CD4-positive, alpha-beta T cell (primary cell): ENCODE data around the gene ANKS1B. TPM values are rescaled to one million over a fixed set of nuclear protein-coding genes. Genes with fewer than 3 reads are reported as not detected.

Source experiments
- ATAC-seq: fragments of 200-7000 bp; cut with Tn5 transposase; one replicate; pipeline ENCODE4 v1.10.0; 2022; ENCODE audit warnings: mild to moderate bottlenecking; ENCODE audit not compliant: poor library complexity
- CTCF ChIA-PET: fragments of 350-600 bp; sonication (Branson Sonifier 250); formaldehyde crosslinking; loops from one replicate; lab custom pipeline; 2021; ENCODE audit warnings: antibody characterized with exemption, inconsistent platforms; lab: Charles Lee
- POLR2A ChIA-PET: fragments of 350-600 bp; sonication (Branson Sonifier 250); formaldehyde crosslinking; loops from one replicate; lab custom pipeline; 2021; ENCODE audit warnings: antibody characterized with exemption, inconsistent platforms; lab: Charles Lee
- DNase-seq, 14 experiments: peaks; one replicate each; pipeline ENCODE4 v3.0.0-alpha.2; 2013 to 2020; ENCODE audit warnings: mixed read lengths in 2 of 14
- H3K27ac ChIP-seq, 2 donors: one replicate each; pipeline versions ENCODE4 v1.5.1 to v1.7.0; 2013; ENCODE audit warnings: low read length in 2 of 2, low read depth in 1 of 2, mild to moderate bottlenecking in 1 of 2
- H3K27me3 ChIP-seq, 2 experiments: 1 replicate in 1 of 2; 2 replicates in 1 of 2; pipeline versions ENCODE4 v1.6.1 to v1.7.0; 2013; ENCODE audit warnings: low read length in 2 of 2, control low read depth in 1 of 2, mild to moderate bottlenecking in 1 of 2, moderate library complexity in 1 of 2; ENCODE audit not compliant: insufficient read depth in 2 of 2, control insufficient read depth in 1 of 2
- H3K36me3 ChIP-seq: one replicate; pipeline ENCODE4 v1.6.1; 2013; ENCODE audit warnings: low read length, control low read depth; ENCODE audit not compliant: insufficient read depth
- H3K4me1 ChIP-seq: one replicate; pipeline ENCODE4 v1.6.1; 2013; ENCODE audit warnings: low read length, control low read depth; ENCODE audit not compliant: insufficient read depth
- H3K4me3 ChIP-seq: one replicate; pipeline ENCODE4 v1.5.1; 2013; ENCODE audit warnings: mild to moderate bottlenecking, low read length, moderate library complexity
- H3K9me3 ChIP-seq, 2 experiments: 1 replicate in 1 of 2; 2 replicates in 1 of 2; pipeline versions ENCODE4 v1.6.1 to v1.7.0; 2013; ENCODE audit warnings: low read length in 2 of 2, mild to moderate bottlenecking in 2 of 2, control low read depth in 1 of 2, moderate library complexity in 1 of 2; ENCODE audit not compliant: control insufficient read depth in 1 of 2, insufficient read depth in 1 of 2
- H3K27ac Mint-ChIP-seq: one replicate; pipeline ENCODE4 v1.8.0; 2020; ENCODE audit warnings: mixed read lengths
- H3K27me3 Mint-ChIP-seq: one replicate; pipeline ENCODE4 v1.8.0; 2021; ENCODE audit warnings: mixed read lengths
- H3K36me3 Mint-ChIP-seq: one replicate; pipeline ENCODE4 v1.8.0; 2021; ENCODE audit warnings: low read depth, mixed read lengths
- H3K4me1 Mint-ChIP-seq: one replicate; pipeline ENCODE4 v1.8.0; 2021; ENCODE audit warnings: low read depth, mixed read lengths
- H3K4me3 Mint-ChIP-seq: one replicate; pipeline ENCODE4 v1.8.0; 2020; ENCODE audit warnings: mild to moderate bottlenecking, mixed read lengths
- H3K9me3 Mint-ChIP-seq: one replicate; pipeline ENCODE4 v1.8.0; 2020; ENCODE audit warnings: mixed read lengths
- CTCF ChIP-seq: fragments of 200-600 bp; IDR thresholded peaks from one replicate; pipeline ENCODE4 v1.8.0; 2022; ENCODE audit warnings: antibody characterized with exemption, mild to moderate bottlenecking
- intact Hi-C, 2 experiments: fragments of 100-400 bp; cut with DNase I in 1 of 2; cut with micrococcal nuclease in 1 of 2; formaldehyde crosslinking; loops; one replicate each; pipeline versions ENCODE4 v1.15.1 to v1.9.0; 2023 to 2025; cut with DNase I, micrococcal nuclease
- total RNA-seq, 174 experiments: library from RNA in 2 of 174; stranded (reverse) in 2 of 174; gene quantifications; one replicate each; pipeline ENCODE4 v1.2.3 and lab custom pipeline; 2021 to 2026

Gene ANKS1B
- total RNA-seq, 2 experiments from 2014 or later: 0.16 to 1.1 TPM

- ChIA-PET CTCF (no interaction called here), POLR2A (no interaction called here)
- Histone ChIP-seq H3K9me3 (no peaks in the 10 kb centered on the region), H3K4me1 (no peaks in the 10 kb centered on the region), H3K27me3 (peaks cover 0 to 2% of the 10 kb centered on the region in 2 experiments), H3K27ac (no peak overlapping the region), H3K36me3 (no peaks in the 10 kb centered on the region), H3K4me3 (no peak overlapping the region)
- Mint-ChIP-seq H3K9me3 (no peaks in the 10 kb centered on the region), H3K36me3 (no peaks in the 10 kb centered on the region), H3K4me3 (no peak overlapping the region), H3K27ac (no peak overlapping the region), H3K4me1 (no peaks in the 10 kb centered on the region), H3K27me3 (no peaks in the 10 kb centered on the region)
- intact Hi-C loops: no loop called here
- DNase-seq (no peak), ATAC-seq (no peak)
- no peak for TF ChIP-seq CTCF
These were observed 982.0 kb downstream of the ANKS1B start for GRCh38 chr12:99002731-99003130.

- H3K9me3 ChIP-seq: no peaks in the 10 kb centered on the region
- H3K27me3 Mint-ChIP-seq: no peaks in the 10 kb centered on the region
- H3K4me3 Mint-ChIP-seq: no peak overlapping the region
- no peak overlapping the region for H3K4me3 ChIP-seq
- H3K27me3 ChIP-seq: peaks cover 0 to 2% of the 10 kb centered on the region in 2 experiments
- no peak overlapping the region for H3K27ac Mint-ChIP-seq
- intact Hi-C loops: no loop called here
- no peaks in the 10 kb centered on the region for H3K36me3 ChIP-seq
- no peaks in the 10 kb centered on the region for H3K9me3 Mint-ChIP-seq
- ATAC-seq: no peak
- no peak for DNase-seq
- H3K4me1 ChIP-seq: no peaks in the 10 kb centered on the region
- no peak overlapping the region for H3K27ac ChIP-seq
- ChIA-PET POLR2A (no interaction called here), CTCF (no interaction called here)
- no peak for TF ChIP-seq CTCF
- no peaks in the 10 kb centered on the region for H3K4me1 Mint-ChIP-seq
- H3K36me3 Mint-ChIP-seq: no peaks in the 10 kb centered on the region
These were observed 982.6 kb downstream of the ANKS1B start for GRCh38 chr12:99002156-99002555.

- H3K36me3 Mint-ChIP-seq: no peaks in the 10 kb centered on the region
- Histone ChIP-seq H3K4me1 (no peaks in the 10 kb centered on the region), H3K9me3 (no peaks in the 10 kb centered on the region), H3K4me3 (no peak overlapping the region), H3K36me3 (no peaks in the 10 kb centered on the region), H3K27me3 (no peaks in the 10 kb centered on the region), H3K27ac (no peak overlapping the region)
- H3K27me3 Mint-ChIP-seq: no peaks in the 10 kb centered on the region
- no peak overlapping the region for H3K4me3 Mint-ChIP-seq
- no peak for TF ChIP-seq CTCF
- no peaks in the 10 kb centered on the region for H3K9me3 Mint-ChIP-seq
- ChIA-PET CTCF (no interaction called here), POLR2A (interaction anchor here (0.6 kb wide), 1 partner anchor 8 kb away, joined by 3 read pairs; no protein-coding TSS in a partner anchor)
- ATAC-seq (no peak), DNase-seq (no peak)
- no peak overlapping the region for H3K27ac Mint-ChIP-seq
- H3K4me1 Mint-ChIP-seq: no peaks in the 10 kb centered on the region
- intact Hi-C loops: loop anchor here (2.0 to 10.0 kb wide), 4 partner anchors 273 to 435 kb away; no protein-coding TSS in a partner anchor
These were observed 985.2 kb downstream of the ANKS1B start for GRCh38 chr12:98999559-98999958.
